ENCODE results near the gene BIRC2.
"Not testable (repeated sequence)": the region's sequence is repeated elsewhere in the genome, so short reads cannot be mapped to it uniquely, and the experiment has no call there.

Gene BIRC2

DNA sequence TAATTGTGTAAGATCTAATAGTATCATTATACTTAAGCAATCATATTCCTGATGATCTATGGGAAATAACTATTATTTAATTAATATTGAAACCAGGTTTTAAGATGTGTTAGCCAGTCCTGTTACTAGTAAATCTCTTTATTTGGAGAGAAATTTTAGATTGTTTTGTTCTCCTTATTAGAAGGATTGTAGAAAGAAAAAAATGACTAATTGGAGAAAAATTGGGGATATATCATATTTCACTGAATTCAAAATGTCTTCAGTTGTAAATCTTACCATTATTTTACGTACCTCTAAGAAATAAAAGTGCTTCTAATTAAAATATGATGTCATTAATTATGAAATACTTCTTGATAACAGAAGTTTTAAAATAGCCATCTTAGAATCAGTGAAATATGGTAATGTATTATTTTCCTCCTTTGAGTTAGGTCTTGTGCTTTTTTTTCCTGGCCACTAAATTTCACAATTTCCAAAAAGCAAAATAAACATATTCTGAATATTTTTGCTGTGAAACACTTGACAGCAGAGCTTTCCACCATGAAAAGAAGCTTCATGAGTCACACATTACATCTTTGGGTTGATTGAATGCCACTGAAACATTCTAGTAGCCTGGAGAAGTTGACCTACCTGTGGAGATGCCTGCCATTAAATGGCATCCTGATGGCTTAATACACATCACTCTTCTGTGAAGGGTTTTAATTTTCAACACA is 23.3 kb upstream of the BIRC2 start:
- DNase-seq = no peak

- DNase-seq = no peak
These were observed 21.9 kb upstream of the BIRC2 start for GRCh38 chr11:102325088-102325487.

GRCh38 chr11:102328748-102329147 is 18.3 kb upstream of the BIRC2 start:
- no peak for DNase-seq

GRCh38 chr11:102330231-102330630 is 16.8 kb upstream of the BIRC2 start:
- no peak for DNase-seq

GRCh38 chr11:102331341-102331740 is 15.7 kb upstream of the BIRC2 start:
- DNase-seq = no peak

DNA sequence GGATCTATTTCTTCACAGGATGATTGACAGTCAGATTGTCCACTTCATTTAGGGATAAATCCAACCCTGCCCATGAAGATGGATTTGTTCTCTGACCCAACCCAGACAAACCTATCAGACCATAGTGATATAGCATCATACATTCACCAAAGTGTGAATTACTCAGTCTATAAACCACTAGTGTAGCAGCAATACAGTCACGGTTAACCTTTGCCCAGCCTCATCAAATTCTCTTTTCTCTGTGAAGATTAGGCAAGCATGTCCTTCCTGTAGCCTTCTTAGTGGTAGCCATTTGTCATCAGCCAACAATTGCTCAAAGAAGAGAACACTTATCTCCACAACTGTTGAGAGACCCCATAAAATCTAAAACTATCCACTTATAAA is 14.4 kb upstream of the BIRC2 start:
- DNase-seq = no peak

DNA sequence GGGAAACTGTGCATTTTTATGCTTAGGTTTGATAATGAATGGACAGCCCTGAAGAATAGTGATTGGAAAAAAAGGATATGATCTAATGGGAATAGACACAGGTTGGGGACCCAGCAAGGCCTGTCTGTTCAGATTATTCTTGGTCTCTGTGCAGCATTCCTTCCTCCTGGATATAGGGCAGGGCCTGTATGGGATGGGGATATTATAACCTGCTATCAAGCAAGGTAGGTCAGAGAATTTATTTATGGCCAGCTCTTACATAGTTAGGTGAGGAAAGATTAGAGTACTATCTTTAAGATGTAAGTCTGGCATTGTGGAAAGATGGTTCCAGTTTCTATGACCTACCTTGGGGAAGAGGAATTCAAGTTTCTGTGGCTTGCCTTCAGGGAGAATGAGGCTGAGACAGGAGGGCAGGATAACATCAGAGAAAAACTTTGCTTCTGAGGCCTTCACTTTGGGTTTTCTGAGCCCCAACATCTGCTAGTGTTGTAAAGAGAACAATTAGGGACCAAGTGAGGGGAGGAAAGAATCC is 8.5 kb upstream of the BIRC2 start:
- no peak for DNase-seq

DNA sequence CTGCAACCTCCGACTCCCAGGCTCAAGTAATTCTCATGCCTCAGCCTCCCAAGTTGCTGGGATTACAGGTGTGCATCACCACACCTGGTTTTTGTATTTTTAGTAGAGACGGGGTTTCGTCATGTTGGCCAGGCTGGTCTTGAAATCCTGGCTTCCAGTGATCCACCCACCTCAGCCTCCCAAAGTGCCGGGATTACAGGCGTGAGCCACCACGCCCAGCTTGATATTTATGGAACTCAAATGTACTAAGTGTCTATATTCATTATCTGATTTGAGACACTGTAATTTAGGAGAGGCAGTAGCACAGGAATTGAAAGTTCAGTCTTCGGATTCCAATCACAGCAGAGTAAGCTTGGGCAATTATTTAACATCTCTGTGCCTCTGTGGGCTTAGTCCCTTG is 5.7 kb upstream of the BIRC2 start:
- DNase-seq = not testable (repeated sequence)

- peak; percentile 95 for DNase-seq
These were observed 5.1 kb upstream of the BIRC2 start for GRCh38 chr11:102341844-102342318.

GRCh38 chr11:102343809-102344208 is 3.2 kb upstream of the BIRC2 start:
- no peak for DNase-seq

GRCh38 chr11:102345904-102346303 is 1.1 kb upstream of the BIRC2 start:
- DNase-seq = no peak

DNA sequence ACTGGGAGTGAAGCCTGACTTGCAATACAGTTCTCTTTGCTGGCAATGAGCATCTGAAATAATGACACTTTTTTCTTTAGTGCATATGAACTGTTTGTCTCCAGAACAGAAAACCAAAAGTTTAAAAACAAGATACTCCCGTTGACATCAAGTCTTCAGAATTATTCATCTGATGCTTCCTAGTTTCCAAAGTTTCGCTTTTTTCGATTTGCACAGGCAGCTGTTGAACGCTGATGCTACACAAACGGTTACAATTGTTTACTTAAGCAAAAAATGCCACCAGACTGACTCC is 612 bp upstream of the BIRC2 start:
- no peak for DNase-seq

DNA sequence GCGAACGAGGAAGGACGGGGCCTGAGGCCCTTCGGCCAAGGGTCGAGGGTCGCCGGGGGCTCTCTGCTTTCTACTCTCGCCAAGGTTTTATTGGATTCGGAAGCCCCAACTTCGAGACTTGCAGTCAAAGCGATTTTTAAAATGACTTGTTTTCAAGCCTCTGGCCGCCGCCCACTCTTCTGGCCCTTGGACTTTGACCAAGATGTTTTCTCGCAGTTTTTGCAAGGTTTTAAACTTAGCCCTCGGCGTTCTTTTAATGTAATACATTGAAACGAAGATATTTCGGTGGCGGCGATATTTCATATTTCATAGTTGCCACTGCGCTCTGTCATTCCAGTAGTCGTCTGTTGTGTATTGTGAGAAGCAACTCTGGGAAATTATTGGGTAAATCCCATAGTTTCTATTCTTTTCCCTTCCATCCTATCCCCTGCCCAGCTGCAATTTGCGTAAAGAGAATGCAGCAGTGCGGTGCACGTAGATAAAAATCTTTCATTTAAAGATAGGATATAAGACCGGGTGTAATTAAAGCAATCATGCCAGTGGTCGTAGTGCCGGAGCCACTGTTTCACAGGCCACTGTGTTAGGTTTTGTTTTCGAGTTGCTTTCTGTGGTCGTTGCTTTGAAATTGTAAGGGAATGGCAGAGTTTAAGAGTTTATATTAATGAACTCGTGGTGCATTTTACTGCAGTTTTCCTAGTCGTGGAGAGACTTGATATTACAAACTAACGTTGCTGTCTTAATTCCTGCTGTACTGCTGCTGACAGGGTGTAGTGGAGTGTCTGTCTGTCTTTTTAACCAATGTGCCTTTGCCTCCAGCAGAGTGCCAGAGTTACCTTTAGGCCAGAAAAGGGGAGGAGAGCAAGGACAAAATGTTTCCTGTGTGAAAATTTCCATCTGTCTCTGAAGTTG is 702 bp downstream of the BIRC2 start:
- peak; percentile 60 for DNase-seq

DNA sequence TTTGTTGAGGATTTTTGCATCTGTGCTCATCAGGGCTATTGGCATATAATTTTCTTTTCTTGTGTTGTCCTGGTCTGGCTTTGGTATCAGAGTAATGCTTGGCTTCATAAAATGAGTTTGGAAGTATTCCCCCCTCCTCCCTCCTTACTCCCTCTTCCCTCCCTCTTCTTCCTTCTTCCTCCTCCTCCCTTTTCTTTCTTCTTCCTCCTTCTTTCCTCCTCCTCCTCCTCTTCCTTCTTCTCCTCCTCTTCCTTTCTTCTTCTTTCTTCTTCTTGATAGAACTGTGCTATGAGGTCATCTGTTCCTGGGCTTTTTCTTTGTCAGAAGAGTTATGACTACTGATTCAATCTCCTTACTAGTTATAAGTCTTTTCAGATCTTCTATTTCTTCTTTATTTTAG is 10.1 kb downstream of the BIRC2 start:
- no peak for DNase-seq

DNA sequence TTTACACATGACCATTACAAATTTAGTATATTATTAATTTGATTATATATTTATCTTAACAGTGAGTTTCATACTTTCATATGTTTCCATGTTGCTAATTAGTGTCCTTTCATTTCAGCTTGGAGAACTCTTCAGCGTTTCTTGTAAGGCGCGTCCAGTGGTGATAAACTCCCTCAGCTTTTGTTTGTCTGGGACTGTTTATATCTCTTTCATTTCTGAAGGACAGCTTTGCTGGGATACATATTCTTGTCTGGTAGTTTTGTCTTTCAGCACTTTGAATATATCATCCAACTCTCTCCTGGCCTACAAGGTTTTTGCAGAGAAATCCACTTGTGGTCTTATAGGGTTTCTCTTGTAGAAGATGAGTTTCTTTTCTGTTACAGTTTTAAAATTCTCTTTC is 12.4 kb downstream of the BIRC2 start:
- DNase-seq = no peak

DNA sequence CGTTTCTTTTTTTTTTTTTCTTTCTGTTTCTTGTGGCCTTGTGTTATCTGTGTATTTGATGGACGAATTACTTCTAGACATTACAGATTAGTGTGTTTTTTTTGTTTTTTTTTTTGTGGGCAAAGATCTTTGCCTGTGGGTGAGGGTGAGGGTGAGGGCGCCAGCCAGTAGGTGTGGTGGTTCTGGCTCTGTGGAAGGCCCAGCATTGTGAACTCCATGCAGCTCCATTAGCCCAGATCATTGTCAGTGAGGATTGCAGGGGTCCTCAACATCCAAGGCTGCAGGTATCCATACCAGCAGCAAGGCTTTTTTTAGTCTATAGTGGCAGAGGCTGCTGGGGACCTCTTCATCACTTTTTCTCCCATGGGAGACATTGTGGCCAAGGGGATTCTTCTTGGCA is 13.7 kb downstream of the BIRC2 start:
- DNase-seq = no peak

- no peak for DNase-seq
These were observed 14.3 kb downstream of the BIRC2 start for GRCh38 chr11:102361086-102362031.

DNA sequence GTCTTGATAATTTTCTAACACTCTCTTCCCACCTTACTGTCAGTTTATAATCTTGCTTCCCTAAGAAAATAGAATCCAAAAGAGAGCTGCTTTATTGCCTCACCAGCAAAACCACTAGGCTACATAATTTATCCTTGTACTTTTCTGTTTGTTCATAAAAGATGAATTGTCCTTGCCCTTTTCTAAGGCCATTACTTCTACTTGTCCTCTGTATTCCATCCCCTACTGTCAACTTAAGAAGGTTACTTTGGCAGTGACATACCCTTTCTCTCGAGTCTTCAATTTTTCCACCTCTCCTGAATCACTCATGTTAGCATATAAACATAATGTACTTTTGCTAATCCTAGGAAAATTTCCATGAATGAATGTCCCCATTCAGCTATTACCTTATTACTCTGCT is 18.0 kb downstream of the BIRC2 start:
- DNase-seq = no peak

DNA sequence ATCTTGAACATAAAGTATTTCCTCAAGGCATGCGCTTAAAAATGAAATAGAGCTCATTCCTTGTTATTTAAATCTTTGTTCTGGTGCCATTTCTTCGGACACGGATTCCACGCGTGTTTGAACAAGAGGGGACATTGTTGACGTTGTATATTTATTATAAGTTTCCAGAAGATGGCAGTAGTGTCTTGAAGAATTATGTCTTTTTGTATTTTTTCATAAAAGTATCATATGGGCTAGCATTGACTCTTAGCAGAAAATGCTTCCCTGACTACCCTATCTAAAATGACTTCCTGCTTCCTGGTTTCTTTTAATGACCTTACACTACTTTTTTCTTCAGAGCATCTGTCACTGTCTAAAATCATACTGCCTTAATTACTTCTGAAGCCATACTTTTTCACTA is 20.4 kb downstream of the BIRC2 start:
- peak; percentile 58 for DNase-seq

- no peak for DNase-seq
These were observed 21.5 kb downstream of the BIRC2 start for GRCh38 chr11:102368472-102368871.

GRCh38 chr11:102374633-102375424 is 27.8 kb downstream of the BIRC2 start:
- peak; percentile 80 for DNase-seq
